K562 (cell line): ENCODE results near the gene GBF1. TPM values are rescaled to one million over a fixed set of nuclear protein-coding genes. Genes with fewer than 3 reads are reported as not detected.

Source experiments
- ATAC-seq: fragments of 200-7000 bp; cut with Tn5 transposase; 3 replicates; pipeline ENCODE4 v1.9.1; 2020; ENCODE audit warnings: moderate library complexity
- BruUV-seq: library from RNA; stranded (reverse); fragments of 400-500 nt; replicated peaks from 2 replicates; lab custom pipeline; 2021; lab: Mats Ljungman, UMichigan
- CTCF ChIA-PET: fragments of 300-600 bp; formaldehyde crosslinking; extraction: SDS; loops from one replicate; lab custom pipeline; 2021; ENCODE audit warnings: low intra/inter-chr PET ratio; lab: Yijun Ruan, JAX
- POLR2A ChIA-PET: fragments of 300-600, 350-650 bp; sonication (Branson Sonifier 250); formaldehyde crosslinking; extraction: SDS; loops from one replicate; lab custom pipeline; 2021; ENCODE audit warnings: antibody characterized with exemption, inconsistent platforms; lab: Yijun Ruan, JAX
- DNase-seq, 4 experiments: peaks; one replicate each; pipeline versions ENCODE4 v3.0.0 to v3.0.0-alpha.2; 2011 to 2018; ENCODE audit warnings: low spot score in 3 of 4, mixed read lengths in 3 of 4; ENCODE audit errors: extremely low read depth in 1 of 4
- FAIRE-seq: peaks from 2 replicates; lab custom pipeline; 2011; peaks lifted over from hg19 to GRCh38; lab: Jason Lieb, UNC
- H2AFZ ChIP-seq: 2 replicates; pipeline ENCODE4 v1.6.0; 2011; ENCODE audit warnings: low read depth, low read length, control low read depth, inconsistent platforms
- H3K27ac ChIP-seq: fragments of 200-600 bp; 3 replicates; pipeline ENCODE4 v1.8.0; 2011; ENCODE audit warnings: low read depth, mild to moderate bottlenecking, control low read depth, inconsistent platforms, low read length, moderate library complexity, mixed read lengths; ENCODE audit errors: extremely low read depth
- H3K27me3 ChIP-seq, 2 experiments: fragments of 300-600 bp in 1 of 2; 2 replicates in 1 of 2; 3 replicates in 1 of 2; pipeline versions ENCODE4 v1.6.0 to v1.8.0; 2011; ENCODE audit warnings: inconsistent platforms in 2 of 2, low read length in 2 of 2, mild to moderate bottlenecking in 1 of 2, mixed read lengths in 1 of 2, moderate library complexity in 1 of 2; ENCODE audit not compliant: control insufficient read depth in 2 of 2, insufficient read depth in 2 of 2
- H3K36me3 ChIP-seq: fragments of 300-600 bp; 3 replicates; pipeline ENCODE4 v1.8.0; 2011; ENCODE audit warnings: mild to moderate bottlenecking, low read length, inconsistent platforms; ENCODE audit not compliant: control insufficient read depth, insufficient read depth
- H3K4me1 ChIP-seq, 2 experiments: fragments of 200-600 bp in 1 of 2; replicated peaks in 1 of 2; 2 replicates in 1 of 2; 3 replicates in 1 of 2; pipeline versions ENCODE4 v1.5.1 to v1.8.0; 2011; ENCODE audit warnings: inconsistent platforms in 2 of 2, low read length in 2 of 2, mild to moderate bottlenecking in 1 of 2, mixed read lengths in 1 of 2, moderate library complexity in 1 of 2; ENCODE audit not compliant: control insufficient read depth in 2 of 2, insufficient read depth in 2 of 2
- H3K4me2 ChIP-seq: 2 replicates; pipeline ENCODE4 v1.6.1; 2011; ENCODE audit warnings: low read length, control low read depth, inconsistent platforms, mixed read lengths; ENCODE audit not compliant: insufficient read depth
- H3K4me3 ChIP-seq: fragments of 200-600 bp; sonication (generic), shearing (Covaris generic); 2 replicates; pipeline ENCODE4 v1.5.1; 2016; ENCODE audit warnings: control low read depth, inconsistent platforms
- H3K79me2 ChIP-seq: fragments of 200-600 bp; 3 replicates; pipeline ENCODE4 v1.8.0; 2011; ENCODE audit warnings: low read length, inconsistent platforms; ENCODE audit not compliant: control insufficient read depth, insufficient read depth
- H3K9ac ChIP-seq, 2 experiments: 2 replicates each; pipeline versions ENCODE4 v1.6.0 to v1.6.1; 2011; ENCODE audit warnings: low read depth in 2 of 2, low read length in 2 of 2, control low read depth in 1 of 2, inconsistent platforms in 1 of 2, mild to moderate bottlenecking in 1 of 2, mixed read lengths in 1 of 2; ENCODE audit not compliant: insufficient read depth in 1 of 2
- H3K9me1 ChIP-seq: one replicate; pipeline ENCODE4 v1.6.0; 2011; ENCODE audit warnings: inconsistent platforms, mild to moderate bottlenecking, low read length, moderate library complexity; ENCODE audit not compliant: control insufficient read depth, insufficient read depth
- H3K9me3 ChIP-seq: replicated peaks from 2 replicates; pipeline ENCODE4 v1.5.1; 2011; ENCODE audit warnings: low read depth, low read length, inconsistent platforms; ENCODE audit not compliant: control insufficient read depth, insufficient read depth
- H4K20me1 ChIP-seq: replicated peaks from 2 replicates; pipeline ENCODE4 v1.6.1; 2011; ENCODE audit warnings: low read length, inconsistent platforms, mixed read lengths; ENCODE audit not compliant: control insufficient read depth, insufficient read depth
- BHLHE40 ChIP-seq: IDR thresholded peaks from 2 replicates; pipeline ENCODE4 v1.6.1; 2011; ENCODE audit warnings: low read length, improper control_type of control experiment
- KDM1A ChIP-seq, 2 experiments: fragments of 450-650 bp; IDR thresholded peaks; 2 replicates each; pipeline ENCODE4 v1.6.1; 2016; ENCODE audit warnings: mild to moderate bottlenecking in 2 of 2
- PCBP1 ChIP-seq: fragments of 200-400 bp; formaldehyde crosslinking; IDR thresholded peaks from 2 replicates; pipeline ENCODE4 v1.6.1; 2018; ENCODE audit warnings: mild to moderate bottlenecking, low read depth, low read length; ENCODE audit not compliant: poor library complexity, severe bottlenecking
- ZNF408 ChIP-seq: fragments of 250-450 bp; sonication (Bioruptor Pico); IDR thresholded peaks from 2 replicates; pipeline ENCODE4 v1.4.0; 2020; ENCODE audit warnings: low read depth, mild to moderate bottlenecking, moderate library complexity
- WGBS: fragments of 100-300 bp; shearing (Covaris generic); methylation state at CpG from one replicate; pipeline ENCODE4 v1.1.6; 2016; ENCODE audit warnings: low coverage, mixed read lengths; ENCODE audit not compliant: insufficient coverage; ENCODE audit errors: missing lambda C conversion rate; 5-methylcytosine and 5-hydroxymethylcytosine counted together
- in situ Hi-C: fragments of 300-500 bp; cut with MboI; formaldehyde crosslinking; loops from 4 replicates; pipeline ENCODE4 v1.15.0; 2018; ENCODE audit warnings: inconsistent platforms, mixed read lengths
- intact Hi-C: fragments of 100-400 bp; cut with micrococcal nuclease; formaldehyde crosslinking; loops from 2 replicates; pipeline ENCODE4 v1.14.2; 2022
- polyA plus RNA-seq, 8 experiments: library from polyadenylated mRNA; depleted of rRNA in 4 of 8; stranded (reverse) in 5 of 8; unstranded in 3 of 8; fragments of >200 nt; fragmentation: Nextera tagmentation in 2 of 8; fragmentation: Illumina TruSeq in 1 of 8; extraction: Ambion mirVana in 2 of 8; extraction: Trizol in 1 of 8; gene quantifications; 2 replicates each; pipeline versions ENCODE4 v1.2.1 to v1.2.3, GENCODE V29; 2011 to 2014; ENCODE audit warnings: inconsistent platforms in 1 of 8, missing spikeins in 1 of 8
- total RNA-seq, 7 experiments: library from RNA; depleted of rRNA in 6 of 7; stranded (reverse); fragments of >200 nt in 6 of 7; fragmentation: Illumina TruSeq in 2 of 7; extraction: Trizol in 2 of 7; gene quantifications; 2 replicates each; pipeline versions ENCODE4 v1.2.1 to v1.2.3, GENCODE V29; 2011 to 2021; ENCODE audit warnings: low replicate concordance in 1 of 7
- TF ChIP-seq, protein P1 (sequence below): sonication (generic); formaldehyde crosslinking; IDR thresholded peaks from 2 replicates; pipeline ENCODE4 v1.8.0; 2022; ENCODE audit warnings: mild to moderate bottlenecking, missing genetic modification reagents
- TF ChIP-seq, protein P2 (sequence below): fragments of 250-450 bp; sonication (Bioruptor Pico); IDR thresholded peaks from 2 replicates; pipeline ENCODE4 v1.9.0; 2021; ENCODE audit warnings: mild to moderate bottlenecking, inconsistent platforms

The GBF1 gene
- total and polyA plus RNA-seq, 9 of the 15 experiments (the other 6 are each of a cell fraction or from before 2014, with no cell fraction given) = 0.69 to 28.0 (median 10.3) TPM

DNA sequence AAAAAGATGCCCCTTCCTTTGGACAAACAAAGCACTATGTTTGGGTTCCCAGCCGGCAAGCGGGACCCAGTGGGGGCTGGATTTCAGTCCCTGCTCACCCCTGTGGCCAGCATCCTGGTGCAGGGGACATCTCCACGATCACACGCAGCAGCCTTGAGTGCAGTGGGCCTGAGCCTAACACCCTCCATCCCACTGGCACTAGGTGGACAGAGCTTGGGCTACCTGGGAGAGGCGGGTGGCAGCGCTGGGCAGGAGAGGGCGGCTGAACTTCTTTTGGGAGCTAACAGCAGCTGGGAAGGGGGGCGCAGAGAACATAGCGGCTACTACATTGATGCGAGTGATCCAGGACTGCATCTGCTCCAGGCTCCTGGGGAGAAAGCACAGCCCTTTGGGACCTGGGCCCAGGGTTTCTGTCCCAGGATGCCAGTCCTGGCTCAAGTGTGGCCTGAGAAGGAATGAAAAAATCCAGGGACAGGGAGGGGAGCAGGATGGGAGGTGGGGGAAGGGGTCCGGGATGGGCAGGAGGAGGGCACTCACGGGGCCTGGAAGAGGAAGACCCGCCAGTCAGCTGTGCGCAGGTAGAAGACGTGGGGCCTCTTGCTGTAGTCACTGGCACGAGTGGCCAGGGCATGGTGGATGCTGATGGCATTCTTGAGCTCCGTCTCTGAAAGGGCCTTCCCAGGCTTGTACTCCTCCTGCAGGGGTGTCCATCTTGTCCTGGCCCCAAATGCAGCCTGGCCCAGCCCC, 159.2 kb downstream of the GBF1 start:
- peaks cover 6 to 53% of the 10 kb centered on the region in 2 experiments; a peak in 4 of 5 replicates for H3K4me1 ChIP-seq
- H3K9me3 ChIP-seq = no peaks in the 10 kb centered on the region
- ChIA-PET POLR2A (interaction anchor here (0.5 to 2.4 kb wide), 4 partner anchors 16 to 245 kb away, joined by 3 to 8 read pairs (median 3); partner anchors contain the start of gene FBXL15), CTCF (no interaction called here)
- FAIRE-seq (no peak), ATAC-seq (no peak), DNase-seq (no peak)
- H3K4me3 ChIP-seq = no peak overlapping the region
- TF ChIP-seq BHLHE40 (no peak), ZNF408 (CRISPR knock-in tag) (no peak), KDM1A (IDR thresholded peaks at IDR 0.05) (no peak), PCBP1 (peak; percentile 9)
- TF ChIP-seq, protein P1, sequence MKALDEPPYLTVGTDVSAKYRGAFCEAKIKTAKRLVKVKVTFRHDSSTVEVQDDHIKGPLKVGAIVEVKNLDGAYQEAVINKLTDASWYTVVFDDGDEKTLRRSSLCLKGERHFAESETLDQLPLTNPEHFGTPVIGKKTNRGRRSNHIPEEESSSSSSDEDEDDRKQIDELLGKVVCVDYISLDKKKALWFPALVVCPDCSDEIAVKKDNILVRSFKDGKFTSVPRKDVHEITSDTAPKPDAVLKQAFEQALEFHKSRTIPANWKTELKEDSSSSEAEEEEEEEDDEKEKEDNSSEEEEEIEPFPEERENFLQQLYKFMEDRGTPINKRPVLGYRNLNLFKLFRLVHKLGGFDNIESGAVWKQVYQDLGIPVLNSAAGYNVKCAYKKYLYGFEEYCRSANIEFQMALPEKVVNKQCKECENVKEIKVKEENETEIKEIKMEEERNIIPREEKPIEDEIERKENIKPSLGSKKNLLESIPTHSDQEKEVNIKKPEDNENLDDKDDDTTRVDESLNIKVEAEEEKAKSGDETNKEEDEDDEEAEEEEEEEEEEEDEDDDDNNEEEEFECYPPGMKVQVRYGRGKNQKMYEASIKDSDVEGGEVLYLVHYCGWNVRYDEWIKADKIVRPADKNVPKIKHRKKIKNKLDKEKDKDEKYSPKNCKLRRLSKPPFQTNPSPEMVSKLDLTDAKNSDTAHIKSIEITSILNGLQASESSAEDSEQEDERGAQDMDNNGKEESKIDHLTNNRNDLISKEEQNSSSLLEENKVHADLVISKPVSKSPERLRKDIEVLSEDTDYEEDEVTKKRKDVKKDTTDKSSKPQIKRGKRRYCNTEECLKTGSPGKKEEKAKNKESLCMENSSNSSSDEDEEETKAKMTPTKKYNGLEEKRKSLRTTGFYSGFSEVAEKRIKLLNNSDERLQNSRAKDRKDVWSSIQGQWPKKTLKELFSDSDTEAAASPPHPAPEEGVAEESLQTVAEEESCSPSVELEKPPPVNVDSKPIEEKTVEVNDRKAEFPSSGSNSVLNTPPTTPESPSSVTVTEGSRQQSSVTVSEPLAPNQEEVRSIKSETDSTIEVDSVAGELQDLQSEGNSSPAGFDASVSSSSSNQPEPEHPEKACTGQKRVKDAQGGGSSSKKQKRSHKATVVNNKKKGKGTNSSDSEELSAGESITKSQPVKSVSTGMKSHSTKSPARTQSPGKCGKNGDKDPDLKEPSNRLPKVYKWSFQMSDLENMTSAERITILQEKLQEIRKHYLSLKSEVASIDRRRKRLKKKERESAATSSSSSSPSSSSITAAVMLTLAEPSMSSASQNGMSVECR (CRISPR knock-in tag) = no peak
- TF ChIP-seq, protein P2, sequence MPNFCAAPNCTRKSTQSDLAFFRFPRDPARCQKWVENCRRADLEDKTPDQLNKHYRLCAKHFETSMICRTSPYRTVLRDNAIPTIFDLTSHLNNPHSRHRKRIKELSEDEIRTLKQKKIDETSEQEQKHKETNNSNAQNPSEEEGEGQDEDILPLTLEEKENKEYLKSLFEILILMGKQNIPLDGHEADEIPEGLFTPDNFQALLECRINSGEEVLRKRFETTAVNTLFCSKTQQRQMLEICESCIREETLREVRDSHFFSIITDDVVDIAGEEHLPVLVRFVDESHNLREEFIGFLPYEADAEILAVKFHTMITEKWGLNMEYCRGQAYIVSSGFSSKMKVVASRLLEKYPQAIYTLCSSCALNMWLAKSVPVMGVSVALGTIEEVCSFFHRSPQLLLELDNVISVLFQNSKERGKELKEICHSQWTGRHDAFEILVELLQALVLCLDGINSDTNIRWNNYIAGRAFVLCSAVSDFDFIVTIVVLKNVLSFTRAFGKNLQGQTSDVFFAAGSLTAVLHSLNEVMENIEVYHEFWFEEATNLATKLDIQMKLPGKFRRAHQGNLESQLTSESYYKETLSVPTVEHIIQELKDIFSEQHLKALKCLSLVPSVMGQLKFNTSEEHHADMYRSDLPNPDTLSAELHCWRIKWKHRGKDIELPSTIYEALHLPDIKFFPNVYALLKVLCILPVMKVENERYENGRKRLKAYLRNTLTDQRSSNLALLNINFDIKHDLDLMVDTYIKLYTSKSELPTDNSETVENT (CRISPR knock-in tag) = no peak
- 0 out of 3 replicates have a peak, but pooled peaks cover 4% of the 10 kb centered on the region for H3K36me3 ChIP-seq
- no peak overlapping the region for H3K4me2 ChIP-seq
- H2AFZ ChIP-seq = no peak overlapping the region
- in situ Hi-C loops = no loop called here
- no peak overlapping the region for H3K27ac ChIP-seq
- H3K79me2 ChIP-seq = no peaks in the 10 kb centered on the region
- no TSS peak for BruUV-seq
- H4K20me1 ChIP-seq = no peaks in the 10 kb centered on the region
- 58% methylated on average over 7 of the region's 17 CpGs for WGBS
- intact Hi-C loops = no loop called here
- peaks cover 3 to 16% of the 10 kb centered on the region in 2 experiments; a peak in 3 of 5 replicates for H3K27me3 ChIP-seq
- no peak overlapping the region for H3K9ac ChIP-seq
- H3K9me1 ChIP-seq = no peaks in the 10 kb centered on the region
